ENCODE measurements around the gene ADTRP. TPM values are rescaled to one million over a fixed set of nuclear protein-coding genes. Genes with fewer than 3 reads are reported as not detected.
A peak's percentile ranks its signal among the peaks of the same experiment; 100 is the strongest.

The ADTRP gene
- total RNA-seq, 3 donors from 2014 or later (not counting 1 experiment from before 2014, with no cell fraction given) = 1.1 to 1.5 TPM; not detected in 1

DNA sequence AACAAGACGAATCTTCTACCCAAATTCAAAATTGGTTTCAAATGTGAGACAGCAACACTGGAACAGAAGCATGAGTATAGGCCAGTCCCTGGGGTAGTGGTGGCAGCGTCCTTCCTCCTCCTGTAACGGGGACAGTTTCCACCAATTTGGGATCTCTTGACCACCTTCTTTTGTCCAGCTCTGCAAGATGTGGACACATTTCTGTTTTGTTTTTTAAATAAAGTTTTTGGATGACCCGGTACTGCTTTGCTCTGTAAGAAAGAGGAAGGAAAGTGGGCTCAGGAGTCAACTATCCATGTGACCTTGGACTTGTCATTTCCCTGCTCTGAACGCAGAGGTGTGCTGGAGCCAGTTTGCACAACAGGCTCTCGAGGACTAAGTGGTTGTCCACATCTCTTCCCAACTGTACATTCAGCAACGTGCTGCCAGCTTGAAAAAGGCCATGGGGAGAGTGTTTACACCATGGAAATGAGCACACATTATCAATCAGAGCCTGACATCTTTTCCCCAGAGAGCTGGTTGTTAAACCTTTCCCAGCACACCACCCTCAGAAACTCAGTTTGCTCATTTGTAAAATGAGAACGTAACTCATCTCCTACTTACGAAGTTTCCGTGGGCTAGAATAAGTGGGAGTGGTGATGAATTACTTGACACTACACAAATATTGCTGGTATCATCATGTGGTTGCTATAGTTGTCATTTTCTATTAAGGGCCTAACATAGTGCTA is 66.5 kb downstream of the ADTRP start:
- DNase-seq = no peak
- no peak overlapping the region for H3K4me3 ChIP-seq (ENCODE audit: low read length)
- Mint-ChIP-seq H3K4me1 (no peaks in the 10 kb centered on the region), H3K4me3 (no peak overlapping the region), H3K27me3 (ENCODE audit: low read depth in 2 of 2) (peaks cover 2 to 17% of the 10 kb centered on the region in 2 donors), H3K9me3 (no peaks in the 10 kb centered on the region), H3K36me3 (no peaks in the 10 kb centered on the region), H3K27ac (no peak overlapping the region)
- H3K36me3 ChIP-seq (ENCODE audit: control insufficient read depth, insufficient read depth, low read length) = no peaks in the 10 kb centered on the region
- TF ChIP-seq, protein P1, sequence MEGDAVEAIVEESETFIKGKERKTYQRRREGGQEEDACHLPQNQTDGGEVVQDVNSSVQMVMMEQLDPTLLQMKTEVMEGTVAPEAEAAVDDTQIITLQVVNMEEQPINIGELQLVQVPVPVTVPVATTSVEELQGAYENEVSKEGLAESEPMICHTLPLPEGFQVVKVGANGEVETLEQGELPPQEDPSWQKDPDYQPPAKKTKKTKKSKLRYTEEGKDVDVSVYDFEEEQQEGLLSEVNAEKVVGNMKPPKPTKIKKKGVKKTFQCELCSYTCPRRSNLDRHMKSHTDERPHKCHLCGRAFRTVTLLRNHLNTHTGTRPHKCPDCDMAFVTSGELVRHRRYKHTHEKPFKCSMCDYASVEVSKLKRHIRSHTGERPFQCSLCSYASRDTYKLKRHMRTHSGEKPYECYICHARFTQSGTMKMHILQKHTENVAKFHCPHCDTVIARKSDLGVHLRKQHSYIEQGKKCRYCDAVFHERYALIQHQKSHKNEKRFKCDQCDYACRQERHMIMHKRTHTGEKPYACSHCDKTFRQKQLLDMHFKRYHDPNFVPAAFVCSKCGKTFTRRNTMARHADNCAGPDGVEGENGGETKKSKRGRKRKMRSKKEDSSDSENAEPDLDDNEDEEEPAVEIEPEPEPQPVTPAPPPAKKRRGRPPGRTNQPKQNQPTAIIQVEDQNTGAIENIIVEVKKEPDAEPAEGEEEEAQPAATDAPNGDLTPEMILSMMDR (IDR thresholded peaks at IDR 0.05) = no peak
- H3K27me3 ChIP-seq (ENCODE audit: control insufficient read depth, insufficient read depth, low read length) = no peaks in the 10 kb centered on the region
- H3K27ac ChIP-seq (ENCODE audit: low read length) = no peak overlapping the region
- 57% methylated on average over 8 of the region's 10 CpGs for WGBS (ENCODE audit: insufficient coverage)
- intact Hi-C loops (cut with micrococcal nuclease) = no loop called here
- H3K4me1 ChIP-seq (ENCODE audit: control insufficient read depth, insufficient read depth, low read length) = no peaks in the 10 kb centered on the region
- H3K9me3 ChIP-seq (ENCODE audit: control insufficient read depth, insufficient read depth, low read length) = no peaks in the 10 kb centered on the region
- no peak for ATAC-seq

DNA sequence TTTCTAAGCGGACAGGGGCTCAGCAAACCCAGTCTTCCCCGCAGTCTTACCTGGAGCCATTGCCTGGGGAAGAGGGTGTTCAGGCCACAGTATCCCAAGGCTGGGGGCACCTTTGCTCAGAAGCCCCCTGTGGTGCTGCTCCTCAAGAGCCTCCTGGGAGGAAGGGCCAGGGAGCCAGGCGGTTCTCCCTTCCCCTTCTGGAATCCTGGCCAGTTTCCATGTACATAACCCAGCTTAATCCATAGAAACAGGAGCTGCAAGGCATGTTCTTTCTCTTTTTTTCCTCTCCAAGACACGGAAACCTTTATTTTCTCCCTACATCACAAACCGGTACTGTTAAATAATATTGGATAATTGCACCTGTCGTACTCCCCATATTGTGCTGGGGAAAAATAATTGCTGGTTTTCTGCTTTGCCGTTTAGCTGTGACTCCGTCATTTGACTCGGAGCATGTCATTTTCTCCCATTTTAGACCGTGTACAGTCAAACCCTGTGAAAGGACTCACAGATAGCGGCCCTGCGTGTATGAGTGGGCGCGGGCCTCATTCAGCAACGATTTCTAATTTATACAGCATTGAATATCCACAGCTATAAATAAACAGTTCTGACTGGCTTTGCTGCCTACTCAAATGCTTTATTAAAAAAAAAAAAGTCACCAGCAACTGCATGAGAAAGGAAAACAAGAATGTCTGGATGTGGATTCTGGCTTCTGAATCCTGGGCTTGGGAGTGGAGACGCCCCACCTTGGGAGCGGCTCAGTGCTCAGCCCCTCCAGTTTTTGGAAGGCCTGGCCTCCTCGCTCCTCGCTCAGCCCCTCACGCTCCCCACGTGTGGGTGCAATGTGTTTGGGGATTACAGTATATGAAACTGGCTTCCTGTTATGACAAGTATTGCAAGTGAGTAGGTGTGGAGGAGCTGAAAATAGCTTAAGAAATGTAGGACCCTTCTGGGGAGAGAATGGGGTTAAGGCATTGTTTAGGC is 67.3 kb downstream of the ADTRP start:
- no peak overlapping the region for H3K27ac Mint-ChIP-seq
- no peaks in the 10 kb centered on the region for H3K9me3 Mint-ChIP-seq
- no peak for ATAC-seq
- no peak overlapping the region for H3K4me3 ChIP-seq (ENCODE audit: low read length)
- H3K4me1 ChIP-seq (ENCODE audit: control insufficient read depth, insufficient read depth, low read length) = no peaks in the 10 kb centered on the region
- H3K36me3 Mint-ChIP-seq = no peaks in the 10 kb centered on the region
- DNase-seq = peak in 1 of 2 donors; percentile 51
- no peak overlapping the region for H3K4me3 Mint-ChIP-seq
- H3K9me3 ChIP-seq (ENCODE audit: control insufficient read depth, insufficient read depth, low read length) = no peaks in the 10 kb centered on the region
- no peak overlapping the region for H3K27ac ChIP-seq (ENCODE audit: low read length)
- H3K36me3 ChIP-seq (ENCODE audit: control insufficient read depth, insufficient read depth, low read length) = no peaks in the 10 kb centered on the region
- no peaks in the 10 kb centered on the region for H3K4me1 Mint-ChIP-seq
- TF ChIP-seq, protein P1 (IDR thresholded peaks at IDR 0.05) = no peak
- H3K27me3 ChIP-seq (ENCODE audit: control insufficient read depth, insufficient read depth, low read length) = no peaks in the 10 kb centered on the region
- intact Hi-C loops (cut with micrococcal nuclease) = no loop called here
- H3K27me3 Mint-ChIP-seq (ENCODE audit: low read depth in 2 of 2) = peaks cover 2 to 16% of the 10 kb centered on the region in 2 donors
- 82% methylated on average over 20 of the region's 21 CpGs for WGBS (ENCODE audit: insufficient coverage)

DNA sequence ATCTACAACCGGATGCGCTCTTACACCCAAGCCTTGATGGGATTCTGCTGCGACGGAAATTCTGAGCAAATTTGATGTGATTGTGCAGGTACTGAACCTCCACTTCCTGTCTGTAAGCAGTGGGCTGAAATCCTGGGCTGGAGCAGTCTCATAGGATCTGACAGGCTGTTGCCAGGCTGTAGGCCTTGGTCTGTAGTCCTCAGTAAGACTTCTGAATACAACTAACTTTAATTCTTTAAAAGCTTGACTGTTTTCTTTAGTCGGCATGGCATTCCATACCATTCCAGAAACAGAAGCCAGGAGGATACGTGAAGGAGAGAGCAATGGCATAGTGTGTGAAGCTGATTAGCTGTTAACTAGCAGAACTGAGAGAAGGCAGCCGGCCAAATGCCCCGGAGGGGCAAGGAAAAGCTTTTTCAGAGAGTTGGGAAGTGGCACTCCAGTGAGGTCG is 68.3 kb downstream of the ADTRP start:
- intact Hi-C loops (cut with micrococcal nuclease) = no loop called here
- H3K27ac ChIP-seq (ENCODE audit: low read length) = no peak overlapping the region
- 69% methylated on average over 9 of the region's 9 CpGs for WGBS (ENCODE audit: insufficient coverage)
- Mint-ChIP-seq H3K4me3 (no peak overlapping the region), H3K27ac (no peak overlapping the region), H3K9me3 (no peaks in the 10 kb centered on the region), H3K36me3 (no peaks in the 10 kb centered on the region), H3K27me3 (ENCODE audit: low read depth in 2 of 2) (peaks cover 2 to 6% of the 10 kb centered on the region in 2 donors), H3K4me1 (no peaks in the 10 kb centered on the region)
- H3K4me3 ChIP-seq (ENCODE audit: low read length) = no peak overlapping the region
- no peaks in the 10 kb centered on the region for H3K27me3 ChIP-seq (ENCODE audit: control insufficient read depth, insufficient read depth, low read length)
- DNase-seq = peak in 1 of 2 donors; percentile 69
- H3K9me3 ChIP-seq (ENCODE audit: control insufficient read depth, insufficient read depth, low read length) = no peaks in the 10 kb centered on the region
- H3K36me3 ChIP-seq (ENCODE audit: control insufficient read depth, insufficient read depth, low read length) = no peaks in the 10 kb centered on the region
- no peaks in the 10 kb centered on the region for H3K4me1 ChIP-seq (ENCODE audit: control insufficient read depth, insufficient read depth, low read length)
- TF ChIP-seq, protein P1 (IDR thresholded peaks at IDR 0.05) = no peak
- ATAC-seq = no peak
